Embryonic facial prominence (tissue), 1 donor: Measurements from ENCODE around the gene NEIL3.
A peak's percentile ranks its signal among the peaks of the same experiment; 100 is the strongest.

Experiments
- DNase-seq: peaks from one replicate; pipeline ENCODE4 v3.0.0-alpha.2; 2016; ENCODE audit errors: extremely low spot score

Gene NEIL3

DNA sequence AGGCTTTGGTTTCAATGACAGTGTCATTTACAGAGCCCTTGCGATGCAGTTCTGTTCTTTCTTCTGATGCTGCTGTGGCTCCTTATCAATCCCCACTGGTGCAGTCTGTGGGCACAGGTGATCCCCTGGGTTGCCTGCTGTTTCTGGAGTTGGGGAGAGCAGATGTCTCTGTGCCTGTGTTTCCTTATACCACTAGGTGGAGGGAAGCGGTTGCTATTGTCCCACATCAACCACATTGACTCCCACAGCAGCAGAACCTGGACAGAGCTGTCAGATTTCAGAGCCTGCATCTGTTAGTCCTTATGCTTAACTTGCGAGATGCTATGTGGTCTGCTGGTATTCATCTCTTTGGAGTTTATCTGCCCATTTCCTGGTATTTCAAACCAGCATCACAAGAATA is 57.7 kb downstream of the NEIL3 start:
- DNase-seq = no peak

DNA sequence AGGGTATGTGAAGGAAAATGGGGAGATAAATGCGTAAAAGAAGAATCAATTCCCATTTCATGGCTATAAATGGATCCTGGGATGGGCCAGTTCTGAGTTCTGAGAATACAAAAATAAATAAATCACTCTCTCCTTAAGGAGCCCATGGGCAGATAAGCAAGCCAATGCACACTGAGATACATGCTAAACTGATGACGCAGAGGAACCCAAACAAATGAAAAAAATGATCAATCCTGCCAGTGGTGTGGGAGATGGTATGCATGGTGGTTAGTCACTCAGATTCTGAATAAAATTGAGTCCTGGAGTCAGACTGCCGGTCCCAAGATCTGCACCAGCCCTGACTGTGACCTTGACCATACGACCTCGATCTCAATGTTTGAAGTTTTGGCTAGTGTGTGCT is 59.7 kb downstream of the NEIL3 start:
- DNase-seq = no peak

DNA sequence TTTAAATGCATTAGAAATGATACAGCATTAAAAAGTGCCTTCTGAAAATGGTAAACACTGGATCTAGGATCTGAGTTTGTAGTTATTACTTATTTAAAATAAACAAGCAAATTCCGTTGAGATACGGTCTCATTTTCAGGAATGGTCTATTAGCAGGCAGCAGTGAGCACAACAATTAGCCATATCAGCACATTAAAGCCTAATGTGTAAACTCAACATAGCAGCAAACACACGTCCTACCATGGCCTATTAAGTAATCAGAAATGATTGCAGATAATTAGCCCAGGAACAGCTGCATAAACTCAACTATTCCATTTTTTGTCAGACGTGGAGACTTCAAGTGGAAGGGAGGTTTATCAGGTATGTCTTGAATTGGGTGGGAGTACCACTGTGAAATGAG is 61.8 kb downstream of the NEIL3 start:
- DNase-seq = no peak

DNA sequence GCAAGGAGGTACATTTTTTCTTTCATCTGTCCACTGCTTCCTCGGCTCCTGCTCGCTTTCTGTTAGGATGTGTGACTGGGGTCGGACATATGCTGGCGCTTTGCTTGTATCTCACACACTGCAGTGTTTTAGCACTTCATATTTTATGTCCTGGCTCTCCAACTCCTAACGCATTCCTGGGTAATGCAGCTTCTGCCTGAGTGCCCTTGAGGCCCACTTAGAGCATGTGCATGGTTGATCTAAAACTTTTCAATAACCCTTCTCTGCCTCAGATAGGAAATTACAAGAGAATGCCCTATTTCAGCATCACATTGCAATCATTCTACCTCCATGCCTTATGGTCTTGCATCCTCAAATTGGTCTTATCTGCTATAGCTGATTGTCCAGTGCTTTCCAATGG is 65.3 kb downstream of the NEIL3 start:
- no peak for DNase-seq

DNA sequence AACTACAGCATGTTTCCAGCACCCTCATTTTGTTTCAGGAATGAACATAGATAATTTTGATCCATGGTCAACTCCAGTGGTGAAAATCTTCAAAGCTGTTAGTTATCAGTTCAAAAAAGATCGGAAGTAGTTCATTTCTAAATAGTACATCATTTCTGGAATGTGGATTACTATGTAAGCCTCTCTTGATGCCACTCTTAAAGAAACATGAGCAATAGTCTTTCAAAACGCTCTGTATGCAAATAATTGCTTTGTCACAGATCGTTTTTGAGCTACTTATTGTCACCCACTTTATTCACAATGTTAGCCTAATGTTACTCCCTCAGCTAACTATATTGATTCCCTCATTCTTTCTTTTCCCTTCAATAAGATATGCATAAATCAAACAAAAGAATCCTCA is 65.7 kb downstream of the NEIL3 start:
- peak; percentile 22 for DNase-seq

DNA sequence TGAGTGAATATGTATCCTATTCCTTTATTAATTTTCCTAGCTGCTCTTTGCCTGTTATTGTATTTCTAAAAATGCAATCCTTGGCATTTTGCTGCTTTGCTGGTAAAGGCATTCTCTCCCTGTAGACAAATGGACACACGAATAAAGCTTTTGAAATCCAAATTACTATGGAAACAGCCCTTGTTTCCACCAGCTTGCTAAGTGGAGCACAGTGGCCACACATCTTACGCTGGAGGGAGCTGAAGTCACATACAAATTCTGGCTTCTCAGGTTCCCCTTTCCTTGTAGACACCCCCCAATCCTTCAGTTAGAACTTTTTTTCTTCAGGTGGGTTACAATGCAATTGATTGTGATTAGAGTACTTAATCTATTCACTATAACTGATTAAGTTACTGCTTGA is 66.3 kb downstream of the NEIL3 start:
- no peak for DNase-seq

DNA sequence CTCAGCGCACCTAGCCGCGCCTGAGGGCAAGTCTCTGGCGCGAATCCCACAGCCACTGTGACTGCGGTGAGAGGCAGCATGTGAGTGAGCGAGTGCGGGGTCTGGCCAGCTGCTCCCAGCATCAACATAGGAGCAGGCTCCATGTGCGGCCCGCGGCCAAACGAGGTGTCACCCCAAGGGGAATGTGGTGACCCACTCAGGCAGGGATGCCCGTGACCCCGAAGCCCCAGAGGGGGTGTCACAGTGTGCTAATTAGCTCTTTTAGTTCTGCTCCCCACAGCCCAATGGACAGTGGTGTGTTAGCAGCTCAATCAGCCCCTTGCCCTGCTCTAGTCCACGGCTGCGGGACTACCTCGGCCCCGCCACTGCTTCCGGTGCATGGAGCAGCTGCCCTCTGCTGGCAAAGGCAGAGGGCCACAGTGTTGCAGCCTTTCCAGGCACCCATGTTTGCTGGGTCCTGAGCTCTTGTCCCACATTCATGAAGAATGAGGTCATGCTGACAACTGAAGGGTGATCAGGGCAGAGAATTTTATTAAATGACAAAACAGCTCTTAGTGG is 71.1 kb downstream of the NEIL3 start:
- DNase-seq = no peak

DNA sequence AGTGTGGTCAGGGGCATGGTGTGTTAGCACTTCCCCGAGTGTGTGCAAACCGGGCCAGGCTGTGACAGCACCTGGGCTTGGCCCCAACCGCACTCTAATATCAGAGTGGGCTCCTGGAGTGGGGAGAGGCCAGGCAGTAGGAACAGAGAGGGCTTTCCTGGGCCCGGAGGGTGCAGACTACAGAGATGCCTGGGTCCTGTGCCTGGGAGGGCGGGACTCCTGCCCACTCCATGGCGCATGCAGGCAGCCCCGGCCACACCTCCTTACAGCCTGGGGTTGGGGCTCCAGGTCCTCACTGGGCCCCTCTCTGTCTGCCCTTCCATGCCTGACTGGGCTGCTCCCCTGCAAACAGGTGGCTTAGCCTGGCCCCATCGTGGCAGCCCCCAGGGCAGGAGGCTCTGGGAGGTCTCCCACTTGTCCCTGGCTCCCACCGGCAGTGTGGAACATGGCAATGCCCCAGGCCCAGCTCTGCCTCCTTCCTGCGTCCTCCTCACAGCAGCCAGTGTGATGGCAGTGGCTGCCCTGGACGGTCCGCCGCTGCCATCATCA is 72.2 kb downstream of the NEIL3 start:
- no peak for DNase-seq

DNA sequence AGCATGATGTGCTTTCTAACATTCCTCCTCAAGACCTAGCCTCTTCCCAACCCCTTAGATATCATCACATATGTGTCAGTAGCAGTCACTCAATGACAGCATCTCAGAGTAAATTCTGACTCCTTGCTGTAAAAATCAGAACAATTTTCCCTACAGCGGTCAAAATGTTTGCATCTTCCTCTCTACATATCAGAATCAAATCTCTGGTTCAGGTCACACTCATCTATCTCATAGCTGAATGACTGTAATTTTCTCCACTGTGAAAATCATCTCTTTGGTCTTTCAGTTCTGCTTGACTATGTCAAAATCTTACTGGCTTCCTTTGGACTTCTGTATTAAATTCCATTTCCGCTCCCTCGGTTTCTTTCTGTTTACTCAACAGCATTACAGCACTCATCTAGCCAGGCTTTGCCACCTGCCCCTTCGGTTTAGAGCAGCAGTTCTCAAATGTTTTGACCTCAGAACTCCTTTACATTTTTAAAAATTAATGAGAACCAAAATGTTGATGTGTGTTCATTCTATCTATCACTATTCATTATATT is 75.3 kb downstream of the NEIL3 start:
- no peak for DNase-seq

DNA sequence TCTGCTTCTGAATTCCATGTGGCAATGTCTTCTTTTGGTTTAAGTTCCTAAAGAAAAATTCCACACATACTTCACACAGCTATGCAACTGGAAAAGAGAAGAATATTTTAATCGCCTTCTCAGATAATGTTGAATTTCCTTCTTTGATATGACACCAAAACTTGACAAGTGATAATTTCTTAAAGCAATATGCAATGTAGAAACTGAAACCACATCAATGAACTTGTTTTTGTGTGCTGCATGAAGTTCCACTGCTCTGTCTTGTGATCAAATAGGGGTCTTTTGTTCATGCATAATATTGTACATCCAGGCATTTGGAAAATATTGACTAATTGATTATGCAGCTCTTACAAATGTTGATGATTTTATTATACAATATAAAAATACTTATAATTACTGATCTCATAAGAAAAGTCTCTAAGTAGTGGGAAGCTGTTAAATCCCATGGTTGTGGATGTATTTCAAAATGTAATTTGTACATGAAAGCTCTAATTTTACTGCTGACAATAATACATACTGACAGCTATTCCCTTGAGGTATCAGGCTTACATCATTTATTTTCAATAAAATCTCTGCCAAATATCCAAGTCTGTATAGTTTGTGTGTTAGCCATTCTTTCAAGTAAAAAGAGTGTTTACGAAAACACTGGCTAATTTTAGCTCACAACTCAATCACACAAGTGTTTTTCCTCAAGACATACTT is 76.1 kb downstream of the NEIL3 start:
- no peak for DNase-seq

DNA sequence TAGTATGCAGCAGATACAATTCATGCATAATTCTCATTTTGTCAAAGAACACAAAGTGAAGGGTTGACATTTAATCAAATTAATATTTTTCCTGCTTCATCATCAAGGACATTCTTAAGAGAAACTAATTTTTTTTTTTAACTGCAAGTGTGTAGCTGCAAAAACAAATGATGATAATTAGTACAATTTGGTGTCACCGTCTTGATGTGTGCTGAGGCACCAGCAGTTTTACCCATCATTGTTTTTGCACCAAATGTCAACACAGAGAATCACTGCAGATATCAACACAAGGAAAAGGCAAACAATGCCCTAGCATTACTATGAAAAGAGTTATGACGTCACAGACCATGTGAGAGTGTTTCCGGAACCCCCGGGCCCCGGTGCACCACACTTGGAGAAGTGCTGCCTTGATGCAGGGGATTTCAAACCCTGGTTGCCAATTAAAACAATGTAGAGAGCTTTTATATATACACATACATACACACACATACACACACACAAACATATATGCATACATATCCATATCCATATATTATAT is 76.7 kb downstream of the NEIL3 start:
- no peak for DNase-seq

DNA sequence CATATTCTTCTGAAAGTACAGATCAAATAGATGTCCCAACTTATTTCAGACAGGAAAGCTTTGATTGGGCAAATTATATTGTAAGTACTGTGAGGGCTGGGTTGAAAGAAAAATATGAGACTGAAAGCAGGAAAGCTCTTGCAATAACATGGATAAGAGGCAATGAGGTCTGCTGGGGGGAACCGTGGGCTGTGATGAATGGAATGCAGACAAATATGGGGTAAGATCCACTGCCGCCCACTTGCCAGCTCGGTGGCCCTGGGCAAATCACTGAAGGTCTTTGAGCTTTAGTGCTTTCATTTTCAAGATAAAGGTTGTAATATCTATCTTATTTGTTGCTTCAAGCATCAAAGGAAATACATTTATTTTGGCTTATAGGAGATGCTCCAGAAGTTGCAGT is 81.6 kb downstream of the NEIL3 start:
- DNase-seq = no peak

DNA sequence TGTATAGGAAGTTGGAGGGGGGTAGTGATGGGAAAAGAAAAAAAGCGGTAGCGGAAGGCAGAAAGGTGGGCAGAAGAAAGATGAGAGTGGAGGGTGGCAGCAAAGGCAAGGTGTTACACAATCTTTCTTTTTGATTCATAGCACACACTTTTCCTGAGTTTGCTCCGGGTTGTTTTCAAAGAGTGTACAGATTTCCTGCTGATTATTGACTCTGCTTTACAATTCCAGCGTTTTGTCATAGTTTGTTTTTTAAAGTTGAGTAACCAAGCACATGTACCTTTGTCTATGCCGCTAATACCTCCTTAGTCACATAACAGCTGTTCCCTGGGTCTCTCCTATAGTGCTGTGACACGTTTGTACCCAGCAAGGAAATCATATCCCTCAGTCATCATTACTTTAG is 82.3 kb downstream of the NEIL3 start:
- DNase-seq = no peak

DNA sequence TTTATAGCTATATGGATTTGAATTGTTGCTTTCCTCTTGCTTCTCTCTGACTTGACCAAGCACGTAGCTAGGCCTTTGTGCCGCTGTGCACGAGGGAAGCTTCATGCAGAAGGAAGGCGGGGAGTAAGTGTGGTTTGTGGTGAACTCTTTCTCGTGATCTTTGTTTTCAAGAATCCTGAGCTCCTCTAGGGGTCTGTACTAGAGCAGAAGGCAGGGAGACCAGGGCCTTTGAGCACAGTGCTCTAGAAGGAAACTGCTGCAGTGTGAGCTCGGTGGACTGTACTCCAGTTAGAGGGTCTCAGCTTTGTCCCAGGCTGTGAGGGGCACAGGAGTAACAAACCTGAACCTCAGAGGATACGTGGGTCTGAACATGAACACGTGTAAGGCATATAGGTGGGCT is 83.6 kb downstream of the NEIL3 start:
- DNase-seq = no peak

DNA sequence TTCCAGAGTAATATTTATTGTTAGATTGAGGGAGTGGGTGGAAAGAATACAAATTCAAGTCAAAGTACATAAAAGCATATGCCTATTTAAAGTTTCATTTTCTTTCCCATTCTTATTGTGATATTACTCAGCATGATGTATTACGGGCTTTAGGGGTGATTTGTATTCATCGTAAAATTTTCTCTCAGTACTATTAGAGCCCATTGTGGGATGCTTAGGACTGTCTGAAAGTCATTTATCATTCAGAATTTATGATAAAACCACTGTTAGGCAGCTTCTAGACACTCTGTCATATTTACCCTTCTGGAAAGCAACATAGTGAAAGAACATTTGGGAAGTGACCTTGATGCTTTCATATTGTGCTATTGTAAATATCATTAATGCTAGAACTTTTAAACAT is 86.7 kb downstream of the NEIL3 start:
- no peak for DNase-seq

DNA sequence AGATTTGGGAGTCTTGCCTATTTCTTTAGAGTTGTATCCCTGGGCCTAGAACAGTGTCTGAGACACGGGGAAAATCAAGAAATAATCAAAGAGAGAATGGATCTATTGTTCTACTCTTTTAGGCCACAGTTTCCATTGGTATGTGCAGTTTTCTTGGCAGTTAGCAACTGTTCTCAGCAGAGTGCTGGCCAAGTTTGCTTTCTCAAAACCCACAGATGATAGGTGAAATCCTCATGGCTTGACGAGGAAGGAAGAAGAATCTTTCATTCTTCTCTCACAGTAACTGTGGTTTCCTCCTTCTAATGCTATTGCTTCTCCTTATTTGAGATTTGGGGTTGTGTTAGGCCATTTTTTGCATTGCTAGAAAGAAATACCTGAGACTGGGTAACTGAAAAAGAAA is 90.4 kb downstream of the NEIL3 start:
- DNase-seq = no peak

DNA sequence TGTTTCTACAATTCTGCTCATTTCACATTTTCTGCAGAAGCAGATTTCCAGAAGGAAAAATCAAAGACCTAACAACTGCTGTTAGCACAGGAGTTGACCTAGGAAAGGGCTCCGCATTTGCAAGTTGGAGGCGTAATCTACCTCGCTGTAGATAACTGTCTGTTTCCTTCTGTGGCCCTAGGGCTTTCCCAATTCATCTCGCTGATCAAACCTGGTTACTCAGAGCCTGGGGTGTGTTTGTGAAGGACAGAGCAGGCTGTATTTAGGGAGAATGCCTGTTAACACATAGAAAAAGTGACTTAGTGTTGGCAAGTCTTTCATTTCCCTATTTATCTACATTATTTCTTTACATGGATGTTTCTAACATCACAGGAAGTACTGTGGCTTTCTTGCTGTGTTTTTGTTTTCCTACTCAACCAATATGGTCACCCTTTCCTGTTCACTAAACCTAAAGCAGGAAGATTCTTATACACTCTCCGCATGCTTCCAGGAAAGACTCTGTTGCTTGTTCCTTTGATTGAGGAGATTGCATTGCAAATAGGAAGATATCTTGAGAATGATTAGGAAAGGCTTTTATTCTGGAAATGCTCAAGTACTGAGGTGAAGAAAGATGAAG is 92.1 kb downstream of the NEIL3 start:
- DNase-seq = no peak

DNA sequence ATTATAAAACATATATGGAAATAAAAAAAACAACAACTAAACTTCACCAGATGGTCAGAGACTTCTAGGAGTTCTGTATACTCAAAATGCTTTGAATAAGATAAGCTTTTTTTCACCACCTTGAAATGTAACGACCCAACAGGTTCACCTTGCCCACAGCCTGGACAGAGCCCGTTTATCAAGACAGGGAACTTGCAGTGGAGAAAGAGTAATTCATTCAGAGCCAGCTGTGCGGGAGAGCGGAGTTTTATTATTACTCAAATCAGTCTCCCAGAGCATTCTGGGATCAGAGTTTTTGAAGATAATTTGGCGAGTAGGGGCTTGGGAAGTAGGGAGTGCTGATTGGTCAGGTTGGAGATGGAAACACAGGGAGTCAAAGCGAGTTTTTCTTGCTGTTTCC is 94.1 kb downstream of the NEIL3 start:
- DNase-seq = no peak

DNA sequence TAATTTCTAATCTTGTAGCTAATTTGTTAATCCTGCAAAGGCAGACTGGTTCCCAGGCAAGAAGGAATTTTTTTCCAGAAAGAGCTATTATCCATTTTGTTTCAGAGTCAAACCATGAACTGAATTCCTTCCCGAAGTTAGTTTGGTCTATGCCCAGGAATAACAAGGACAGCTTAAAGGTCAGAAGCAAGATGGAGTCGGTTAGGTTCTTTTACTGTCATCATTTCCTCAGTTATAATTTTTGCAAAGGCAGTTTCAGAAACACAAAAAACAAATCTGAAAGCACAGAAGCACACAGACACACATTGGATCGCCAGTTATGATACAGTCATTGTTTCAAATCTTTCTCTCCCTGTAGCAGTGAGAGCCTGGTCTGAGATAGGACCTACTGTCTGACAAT is 94.7 kb downstream of the NEIL3 start:
- no peak for DNase-seq

DNA sequence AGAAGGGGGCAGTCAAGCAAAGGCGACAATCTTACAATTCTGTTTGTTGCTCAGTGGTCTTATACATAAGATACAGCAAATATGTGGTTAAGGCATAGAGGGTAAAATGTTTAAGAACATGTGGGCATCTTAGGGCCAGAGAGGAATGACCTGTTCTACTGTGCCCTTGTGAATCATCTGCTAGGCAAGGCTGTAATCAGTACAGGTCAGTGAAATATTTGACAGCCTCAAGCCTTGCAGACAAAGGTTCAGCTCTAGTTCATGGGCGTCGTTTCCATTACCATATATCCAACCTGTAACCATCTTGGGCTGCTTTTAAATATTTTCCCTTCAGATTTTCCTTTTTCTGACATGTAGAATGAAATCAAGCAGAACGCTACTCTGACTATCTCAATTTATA is 95.3 kb downstream of the NEIL3 start:
- DNase-seq = no peak

DNA sequence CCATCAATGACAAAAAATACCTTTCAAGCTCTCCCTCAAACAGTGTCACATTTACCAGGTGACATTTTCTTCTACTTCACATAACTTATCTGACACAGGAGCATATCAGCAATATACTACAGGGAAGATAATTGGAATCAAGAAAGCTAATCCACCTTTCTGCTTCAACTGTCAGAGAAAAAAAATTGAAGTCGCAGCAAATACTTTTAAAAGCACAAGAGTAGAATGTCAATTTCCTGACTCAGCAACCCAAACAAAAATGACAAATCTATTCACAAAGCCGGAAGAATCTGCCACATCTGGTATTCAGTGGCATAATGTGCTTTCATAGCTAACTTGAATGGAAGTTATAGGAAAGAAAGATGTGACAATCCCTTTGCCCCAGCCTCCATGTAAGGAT is 95.8 kb downstream of the NEIL3 start:
- no peak for DNase-seq

DNA sequence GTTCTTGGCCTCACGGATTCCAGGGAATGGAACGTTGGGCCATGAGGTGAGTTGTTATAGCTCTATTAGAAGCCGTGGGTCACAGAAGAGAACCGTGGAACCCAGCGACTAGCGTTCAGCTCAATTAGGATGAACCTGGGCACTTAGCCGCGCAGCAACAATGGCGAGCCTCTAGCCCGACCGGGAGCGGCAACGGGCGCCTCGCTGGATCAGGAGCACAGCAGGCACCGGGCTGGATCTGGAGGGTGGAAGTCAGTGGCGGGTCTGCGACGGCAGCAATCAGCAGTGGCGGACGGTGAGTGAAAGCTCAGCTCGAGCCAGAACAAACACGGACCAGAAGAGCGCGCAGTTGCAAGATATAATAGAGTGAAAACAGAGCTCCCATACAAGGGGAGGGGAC is 98.3 kb downstream of the NEIL3 start:
- DNase-seq = no peak

DNA sequence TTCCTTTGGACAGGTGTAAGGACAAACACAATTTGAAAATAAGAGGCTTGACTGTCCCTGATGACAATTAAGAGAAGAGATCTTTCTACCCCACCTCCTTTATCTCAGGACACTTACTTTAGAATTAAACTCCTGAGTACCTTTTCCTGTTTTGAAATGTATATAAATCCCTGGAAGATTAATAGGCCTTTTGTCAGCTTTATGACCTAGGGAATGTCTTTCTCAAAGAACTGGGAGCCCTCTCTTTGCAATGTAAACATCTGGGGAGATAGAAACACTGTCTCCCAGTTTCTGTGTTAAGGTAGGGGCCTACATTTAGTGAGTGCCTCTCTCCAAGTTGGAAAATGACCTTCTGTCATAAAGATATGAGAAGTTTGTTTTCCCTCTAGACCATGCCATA is 100.9 kb downstream of the NEIL3 start:
- no peak for DNase-seq
